Activated CD4-positive, alpha-beta T cell treated with anti-CD3 and anti-CD28 coated beads, Interleukin-2, amount 50 U/mL, for 16 hours (primary cell): ENCODE data around the gene COLGALT1.

Experiments
- DNase-seq: peaks from one replicate; pipeline ENCODE4 v3.0.0-alpha.2; 2020

COLGALT1 gene

GRCh38 chr19:17602217-17602616 lies 46.8 kb downstream of the COLGALT1 start:
- no peak for DNase-seq

DNA sequence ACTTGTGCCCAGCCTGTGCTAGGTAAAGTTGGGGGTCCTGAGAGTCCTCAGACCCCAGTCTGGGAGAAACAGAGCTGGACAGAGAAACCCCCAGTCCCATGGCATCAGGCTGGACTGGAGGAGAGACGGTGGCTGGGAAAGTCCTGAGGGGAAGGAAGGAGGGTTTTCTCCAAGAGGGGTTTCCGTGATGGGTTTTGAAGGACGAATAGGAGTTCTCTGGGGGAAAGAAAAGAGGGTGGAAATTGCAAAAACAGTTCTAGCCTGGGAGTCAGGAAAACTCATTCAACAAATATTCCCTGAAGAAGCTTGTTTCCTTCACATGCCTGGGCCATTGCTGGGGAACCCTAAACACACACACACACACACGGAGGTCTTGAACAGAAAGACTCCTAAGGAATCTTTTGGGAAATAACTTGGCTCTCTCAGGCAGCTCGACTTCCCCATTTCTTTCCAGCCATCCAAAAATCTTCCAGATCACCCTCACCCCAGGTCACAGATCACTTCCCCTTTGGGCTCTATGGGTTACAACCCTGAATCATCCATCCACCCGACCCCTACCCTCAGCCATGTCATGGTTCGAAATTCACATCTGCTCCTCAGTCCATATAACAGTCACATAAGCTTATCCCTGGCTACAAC lies 47.5 kb downstream of the COLGALT1 start:
- no peak for DNase-seq

DNA sequence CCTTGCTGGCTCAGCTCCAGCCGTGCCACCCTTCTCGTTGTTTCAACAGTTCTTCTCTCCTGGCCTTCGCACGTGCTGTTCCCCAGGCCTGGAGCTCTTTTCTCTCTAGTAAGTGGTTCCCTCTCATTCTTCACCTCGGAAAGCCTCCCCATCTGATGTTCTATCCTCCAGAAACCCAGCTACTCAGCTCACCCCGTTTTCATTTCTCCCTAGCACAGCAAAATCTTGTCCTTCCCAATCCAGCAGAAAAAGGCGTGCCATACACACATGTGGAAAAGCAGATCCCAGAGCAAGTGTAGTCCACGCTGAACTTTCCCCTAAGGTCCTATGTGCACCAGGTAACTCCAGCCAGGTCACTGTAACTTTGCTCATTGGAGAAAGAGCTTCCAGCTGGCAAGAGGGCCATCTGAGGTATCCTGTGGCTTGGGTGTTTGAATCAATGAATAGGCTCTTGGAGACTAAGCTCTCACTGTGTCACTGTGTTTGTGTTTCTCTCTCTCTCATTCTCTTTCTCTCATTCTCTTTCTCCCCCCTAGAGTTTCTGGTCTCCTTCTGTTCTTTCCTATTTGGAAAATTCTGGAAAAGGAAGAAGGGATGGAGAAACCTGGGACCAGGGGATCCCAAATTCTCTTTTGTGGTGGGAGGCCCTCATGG lies 49.0 kb downstream of the COLGALT1 start:
- DNase-seq, result no peak

- DNase-seq, result no peak
Observed at GRCh38 chr19:17605117-17605516, 49.7 kb downstream of the COLGALT1 start.

DNA sequence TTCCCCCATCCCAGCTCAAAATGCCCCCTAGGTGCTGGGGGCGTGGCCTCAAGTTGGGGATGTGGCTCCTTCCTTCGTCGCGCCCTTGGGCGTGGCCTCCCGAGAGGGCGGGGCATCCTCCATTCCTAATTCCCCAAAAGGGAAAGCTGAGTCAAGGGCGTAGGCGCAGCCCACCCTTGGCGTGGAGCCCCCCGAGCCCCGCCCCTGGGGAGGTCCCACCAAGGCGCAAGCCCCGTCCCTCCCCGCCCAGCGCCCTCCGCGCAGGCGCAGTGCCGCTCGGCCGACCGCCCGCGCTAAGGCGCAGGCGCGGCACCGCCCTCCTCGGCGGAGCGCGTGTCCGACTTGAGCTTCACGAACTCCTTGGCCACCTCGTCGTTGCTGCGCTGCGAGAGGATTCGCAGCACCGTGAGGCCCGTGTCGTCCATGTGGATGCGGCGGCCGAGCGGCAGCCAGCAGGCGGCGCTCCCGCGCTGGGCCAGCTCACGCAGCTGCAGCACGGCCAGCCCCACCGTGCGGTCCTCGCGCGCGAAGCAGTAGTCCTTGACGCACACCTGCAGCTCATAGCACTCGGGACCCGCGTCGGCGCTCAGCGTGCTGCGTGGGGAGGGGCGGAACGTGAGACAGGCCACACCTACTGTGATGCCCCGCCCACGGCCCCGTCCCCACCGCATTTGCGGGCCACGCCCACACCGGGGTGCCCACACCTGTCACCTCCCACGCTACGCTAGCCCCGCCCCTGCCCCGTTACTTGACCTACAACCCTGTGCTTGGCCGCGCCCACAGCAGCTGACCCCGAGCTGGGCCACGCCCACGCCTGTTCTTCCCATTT lies 50.5 kb downstream of the COLGALT1 start:
- peak; percentile 80 for DNase-seq

DNA sequence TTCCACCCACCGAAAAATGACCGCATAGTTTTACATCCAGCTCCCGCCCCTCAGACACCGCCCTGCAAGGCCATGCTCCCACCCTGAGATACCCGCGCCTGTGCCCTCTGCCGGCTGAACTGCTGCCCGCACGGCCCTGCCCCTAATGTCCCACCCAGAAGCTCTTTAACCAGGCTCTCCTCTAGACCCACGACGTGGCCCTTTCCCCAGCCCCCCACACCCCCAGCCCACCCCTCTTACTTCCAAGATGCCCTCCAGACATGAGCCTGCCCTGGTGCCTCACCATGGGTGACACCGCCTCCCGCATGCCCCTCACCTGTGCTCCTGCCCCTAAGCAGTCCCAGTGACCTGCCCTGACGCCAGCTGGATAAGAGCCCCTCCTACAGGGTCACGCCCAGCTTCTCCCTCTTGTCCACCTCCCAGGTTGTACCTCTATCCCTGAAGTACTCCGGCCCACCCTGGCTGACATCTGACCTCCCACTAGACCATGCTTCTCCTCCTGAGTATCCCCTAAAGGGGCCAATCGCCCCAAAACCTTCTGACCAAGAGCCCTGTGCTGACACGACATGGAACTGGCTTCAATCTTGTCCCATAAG lies 51.2 kb downstream of the COLGALT1 start:
- DNase-seq, result no peak

DNA sequence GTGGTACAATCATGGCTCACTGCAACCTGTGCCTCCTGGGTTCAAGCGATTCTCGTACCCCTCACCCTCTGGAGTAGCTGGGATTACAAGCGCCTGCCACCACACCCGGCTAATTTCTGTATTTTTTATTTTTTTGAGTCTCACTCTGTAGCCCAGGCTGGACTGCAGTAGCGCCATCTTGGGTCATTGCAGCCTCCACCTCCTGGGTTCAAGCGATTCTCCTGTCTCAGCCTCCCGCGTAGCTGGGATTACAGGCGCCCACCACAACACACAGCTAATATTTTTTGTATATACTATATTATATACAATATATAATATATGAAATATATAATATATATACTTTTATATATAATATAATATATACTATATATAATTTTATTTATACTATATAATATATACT lies 52.5 kb downstream of the COLGALT1 start:
- no peak for DNase-seq

DNA sequence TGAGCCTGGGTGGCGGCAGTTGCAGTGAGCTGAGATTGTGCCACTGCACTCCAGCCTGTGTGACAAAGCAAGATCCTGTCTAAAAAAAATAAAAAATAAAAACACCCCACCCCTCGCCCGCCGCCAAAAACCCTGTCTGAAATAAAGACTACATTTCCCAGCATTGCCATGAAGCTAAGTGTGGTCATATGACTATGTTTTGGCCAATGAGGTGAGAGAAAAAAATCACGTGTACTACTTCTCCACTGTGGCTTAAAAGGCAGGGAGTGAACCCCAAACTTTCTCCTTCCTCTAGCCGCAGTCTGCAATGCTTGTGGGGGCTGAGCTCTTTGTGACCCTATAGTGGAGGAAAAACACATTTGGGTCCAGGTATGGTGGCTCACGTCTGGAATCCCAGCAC lies 54.9 kb downstream of the COLGALT1 start:
- DNase-seq, result peak; percentile 23

DNA sequence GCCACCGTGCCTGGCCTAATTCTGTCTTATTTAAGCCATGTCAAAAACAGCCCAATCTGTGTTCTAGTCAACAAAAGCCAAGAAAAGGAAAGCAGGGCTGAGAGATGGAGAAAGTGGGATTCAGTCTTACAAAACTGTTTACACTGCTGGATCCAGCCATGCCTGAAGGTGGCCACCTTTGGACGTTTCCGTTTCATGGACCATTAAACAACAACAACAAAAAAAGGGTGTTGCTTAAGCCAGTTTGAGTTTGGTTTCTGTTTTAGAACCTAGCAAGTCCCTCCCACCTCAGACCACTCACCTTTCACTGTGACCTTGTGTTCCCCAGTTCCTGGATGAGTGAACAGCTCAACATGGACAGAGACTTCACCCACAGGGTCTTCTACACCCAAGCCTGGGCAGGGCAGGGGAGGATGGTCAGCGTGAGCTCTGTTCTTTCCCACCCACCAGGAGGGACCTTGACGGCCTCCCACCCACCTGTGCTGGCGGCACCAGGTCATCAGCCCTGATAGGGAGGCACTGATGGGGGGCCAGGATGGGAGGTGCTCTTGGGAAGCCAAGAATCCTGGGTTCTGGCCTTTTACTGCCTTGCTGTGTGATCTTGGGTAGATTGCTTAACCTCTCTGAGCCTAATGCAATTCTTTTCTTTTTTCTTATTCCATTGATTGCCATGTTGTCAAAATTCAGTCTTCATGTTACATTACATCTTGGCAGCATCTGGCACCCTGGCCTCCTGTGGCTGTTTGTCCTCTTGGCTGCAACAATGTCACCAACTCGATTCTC lies 56.2 kb downstream of the COLGALT1 start:
- no peak for DNase-seq

DNA sequence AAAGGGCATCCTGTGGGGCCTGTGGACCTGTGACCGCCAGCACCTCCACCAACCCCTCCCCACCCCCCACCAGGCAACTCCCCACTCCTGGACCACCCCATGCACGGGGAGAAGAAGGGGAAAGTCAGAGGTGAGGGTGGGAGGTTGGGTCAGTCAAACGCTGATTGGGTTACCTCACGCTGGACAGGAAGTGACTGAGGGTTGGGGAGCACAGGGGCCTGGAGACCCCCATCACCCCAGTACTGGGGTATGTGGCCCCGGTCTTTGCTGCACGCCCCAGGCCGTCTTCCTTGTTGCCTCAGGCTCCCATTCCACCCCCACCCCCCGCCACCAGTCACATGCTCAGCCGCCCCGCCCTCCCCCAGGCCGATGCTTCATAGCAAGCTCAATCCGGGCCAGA lies 59.0 kb downstream of the COLGALT1 start:
- no peak for DNase-seq

GRCh38 chr19:17615889-17616685 lies 60.6 kb downstream of the COLGALT1 start:
- DNase-seq, result no peak

DNA sequence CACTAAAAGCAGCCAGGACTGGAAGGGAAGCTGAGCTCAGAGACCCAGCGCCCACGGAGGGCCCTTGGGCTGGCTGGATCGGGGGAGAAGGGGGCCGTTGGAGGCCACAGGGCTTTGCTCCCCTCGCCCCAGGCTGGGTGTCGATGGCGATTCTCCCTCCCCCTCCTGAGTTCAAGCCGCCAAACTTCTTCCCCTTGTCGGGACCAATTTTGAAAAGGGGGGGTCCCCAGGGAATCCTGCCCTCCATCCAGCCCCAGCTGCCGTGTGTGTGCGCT lies 61.2 kb downstream of the COLGALT1 start:
- no peak for DNase-seq

DNA sequence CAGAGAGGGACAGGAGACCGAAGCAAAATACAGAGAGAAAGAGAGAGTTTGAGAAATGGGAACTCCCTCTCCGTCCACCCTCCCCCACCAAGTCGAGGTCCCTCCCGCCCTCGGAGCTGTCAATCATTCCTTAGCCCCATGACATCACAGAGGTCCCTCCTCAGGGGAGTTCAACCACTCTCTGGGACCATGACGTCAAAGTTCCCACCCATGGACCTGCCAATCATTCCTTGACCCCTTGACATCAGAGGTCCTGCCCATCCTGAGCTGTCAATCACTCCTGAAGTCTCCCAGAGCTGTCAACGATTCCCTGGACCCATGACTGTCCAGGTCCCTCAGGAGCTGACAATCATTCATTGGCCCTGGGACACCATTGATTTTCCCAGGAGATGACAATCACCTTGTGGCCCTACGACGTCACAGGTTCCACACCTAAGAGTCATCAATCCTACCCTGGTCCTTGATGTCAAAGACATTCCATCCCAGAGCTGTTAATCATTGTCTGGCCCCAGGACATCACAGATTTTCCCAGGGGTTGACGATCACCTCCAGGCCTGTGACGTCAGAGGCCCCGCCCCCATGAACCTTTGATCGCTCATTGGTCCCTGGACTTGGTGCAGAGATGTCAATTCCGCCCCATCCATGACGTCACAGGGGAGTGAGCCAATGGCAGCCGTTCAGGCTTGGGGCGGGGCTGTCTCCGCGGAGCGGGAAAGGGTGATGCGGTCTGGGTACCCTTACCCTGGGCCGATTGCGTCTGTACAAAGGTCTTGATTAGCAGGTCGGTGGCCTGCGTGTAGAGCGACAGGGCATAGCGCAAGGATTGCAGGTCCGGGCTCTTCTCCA lies 61.7 kb downstream of the COLGALT1 start:
- DNase-seq, result no peak

DNA sequence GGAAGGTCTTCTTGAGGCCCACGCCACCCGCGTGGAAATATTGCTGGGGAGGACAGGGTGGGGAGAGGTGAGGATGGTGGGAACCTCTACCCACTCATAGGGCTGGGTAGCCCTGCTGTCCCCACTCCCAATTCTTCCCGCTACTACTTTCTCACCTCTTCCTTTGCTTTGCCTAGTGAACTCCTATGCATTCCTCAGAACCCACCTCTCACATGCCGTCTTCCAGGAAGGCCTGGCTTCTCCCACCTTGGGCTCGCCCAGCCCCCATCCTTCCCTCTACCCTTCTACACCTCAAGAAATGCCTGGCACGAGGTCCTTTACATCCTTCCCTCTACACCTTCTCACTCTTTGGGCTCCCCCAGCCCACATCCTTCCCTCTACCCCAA lies 62.4 kb downstream of the COLGALT1 start:
- no peak for DNase-seq

DNA sequence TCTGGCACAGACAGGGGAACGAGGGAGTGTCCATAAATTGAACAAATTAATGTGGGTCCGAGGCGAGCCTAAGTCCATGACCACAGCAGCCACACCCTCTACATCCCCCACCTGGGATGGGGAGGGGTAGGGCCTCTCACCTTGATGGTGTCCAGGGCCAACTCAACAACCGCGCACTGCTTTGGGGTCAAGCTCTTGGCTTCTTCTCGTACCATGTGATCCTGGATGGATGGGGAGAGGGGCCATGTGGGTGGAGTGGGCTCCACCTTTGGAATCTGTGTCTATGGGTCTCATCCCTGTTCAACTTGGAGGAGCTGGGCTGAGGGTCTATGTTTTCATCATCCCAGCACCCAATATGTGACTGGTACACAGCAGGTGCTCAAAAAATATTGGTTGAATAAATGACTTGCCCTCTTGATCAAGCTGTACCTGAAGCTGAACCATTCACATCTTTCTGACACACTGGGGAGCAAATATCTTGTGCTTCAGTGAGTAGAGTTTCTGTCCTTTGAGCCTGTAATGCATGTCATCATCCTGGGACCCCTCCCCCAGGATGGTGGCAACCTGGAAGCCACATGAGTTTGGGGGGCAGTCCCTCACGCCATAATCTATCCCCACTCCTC lies 62.9 kb downstream of the COLGALT1 start:
- DNase-seq, result no peak

GRCh38 chr19:17618936-17619335 lies 63.5 kb downstream of the COLGALT1 start:
- DNase-seq, result no peak

GRCh38 chr19:17620696-17621095 lies 65.2 kb downstream of the COLGALT1 start:
- DNase-seq, result no peak

DNA sequence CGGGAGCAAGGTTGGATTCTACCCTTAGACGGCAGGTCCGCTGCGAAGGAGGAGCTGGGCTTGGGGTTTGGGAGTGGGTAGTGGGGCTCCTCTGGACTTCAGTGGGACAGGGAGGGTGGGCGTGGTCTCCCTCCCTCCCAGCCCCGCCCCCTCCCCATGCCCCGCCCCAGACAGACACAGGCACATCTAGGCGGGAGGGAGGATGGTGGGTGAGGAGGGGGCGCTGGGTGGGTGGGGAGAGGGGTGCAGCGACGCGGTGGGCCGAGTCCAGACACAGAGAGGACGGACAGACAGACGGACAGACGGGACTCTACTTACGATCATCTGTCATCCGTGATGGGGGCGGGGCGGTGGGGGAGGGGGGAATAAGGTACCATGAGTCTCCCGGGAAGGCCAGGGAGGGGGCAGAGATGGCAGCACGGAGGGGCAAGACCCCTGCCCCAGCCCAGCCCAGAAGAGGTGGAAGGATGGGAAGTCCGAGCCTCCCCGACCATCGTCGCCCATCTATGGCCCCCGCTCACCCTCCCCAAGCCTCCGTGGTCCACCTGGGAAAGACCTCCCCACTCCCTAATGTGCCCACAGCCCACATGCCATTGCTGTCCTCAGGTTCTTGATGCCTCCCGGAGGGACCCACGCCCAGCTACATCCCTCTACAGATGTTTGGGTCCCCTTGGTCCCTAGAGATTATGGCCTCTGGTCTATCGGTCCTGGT lies 67.9 kb downstream of the COLGALT1 start:
- no peak for DNase-seq

- no peak for DNase-seq
Observed at GRCh38 chr19:17624314-17624991, 69.0 kb downstream of the COLGALT1 start.

GRCh38 chr19:17625043-17625442 lies 69.6 kb downstream of the COLGALT1 start:
- no peak for DNase-seq
